H1 (cell line): ENCODE data around the gene BAZ2B. TPM values are rescaled to one million over a fixed set of nuclear protein-coding genes. Genes with fewer than 3 reads are reported as not detected.

Experiments used
- CTCF ChIA-PET: fragments of 300-600 bp; sonication (Branson Sonifier 250); formaldehyde crosslinking; loops from one replicate; lab custom pipeline; 2021; ENCODE audit not compliant: partially characterized antibody; lab: Charles Lee
- POLR2A ChIA-PET: fragments of 300-600 bp; sonication (Branson Sonifier 250); formaldehyde crosslinking; loops from one replicate; lab custom pipeline; 2021; ENCODE audit warnings: inconsistent platforms; ENCODE audit not compliant: partially characterized antibody; lab: Charles Lee
- DNase-seq, 2 experiments: peaks; one replicate each; pipeline versions ENCODE4 v3.0.0 to v3.0.0-alpha.2; 2010 to 2022; ENCODE audit warnings: low spot score in 2 of 2, low read depth in 1 of 2, mixed read lengths in 1 of 2
- FAIRE-seq: peaks from 2 replicates; lab custom pipeline; 2011; peaks lifted over from hg19 to GRCh38; lab: Jason Lieb, UNC
- H2AFZ ChIP-seq: 2 replicates; pipeline ENCODE4 v1.8.1; 2012; ENCODE audit warnings: low read length, inconsistent platforms
- H2AK5ac ChIP-seq: 2 replicates; pipeline ENCODE4 v1.6.1; 2013; ENCODE audit warnings: low read depth, low read length
- H2BK120ac ChIP-seq: replicated peaks from 2 replicates; pipeline ENCODE3; 2013; ENCODE audit warnings: low read depth, low read length, inconsistent platforms
- H2BK12ac ChIP-seq: 2 replicates; pipeline ENCODE4 v1.6.1; 2013; ENCODE audit warnings: low read depth, low read length
- H2BK15ac ChIP-seq: 2 replicates; pipeline ENCODE4 v1.6.1; 2013; ENCODE audit warnings: low read length
- H2BK20ac ChIP-seq: 2 replicates; pipeline ENCODE4 v1.6.1; 2013; ENCODE audit warnings: low read length
- H2BK5ac ChIP-seq: 2 replicates; pipeline ENCODE4 v1.6.1; 2013; ENCODE audit warnings: low read depth, low read length
- H3K14ac ChIP-seq: 2 replicates; pipeline ENCODE4 v1.6.1; 2013; ENCODE audit warnings: inconsistent platforms; ENCODE audit not compliant: insufficient read length
- H3K18ac ChIP-seq: 2 replicates; pipeline ENCODE4 v1.6.1; 2013; ENCODE audit warnings: low read length; ENCODE audit errors: extremely low read depth
- H3K23ac ChIP-seq: 2 replicates; pipeline ENCODE4 v1.6.1; 2013; ENCODE audit warnings: inconsistent platforms; ENCODE audit not compliant: insufficient read length
- H3K23me2 ChIP-seq: 2 replicates; pipeline ENCODE4 v1.6.1; 2013; ENCODE audit warnings: low read depth, low read length
- H3K27ac ChIP-seq: 2 replicates; pipeline ENCODE4 v1.6.1; 2011; ENCODE audit warnings: low read depth, low read length, inconsistent platforms
- H3K27me3 ChIP-seq, 4 experiments: replicated peaks in 1 of 4; 1 replicate in 1 of 4; 2 replicates in 3 of 4; pipeline versions ENCODE4 v1.6.1 to v1.8.1; 2011 to 2013; ENCODE audit warnings: low read length in 3 of 4, mild to moderate bottlenecking in 3 of 4, inconsistent platforms in 2 of 4, mixed read lengths in 2 of 4, moderate library complexity in 1 of 4; ENCODE audit not compliant: control insufficient read depth in 3 of 4, insufficient read depth in 3 of 4; ENCODE audit errors: extremely low read depth in 1 of 4
- H3K36me3 ChIP-seq, 4 experiments: 2 replicates each; pipeline versions ENCODE4 v1.6.1 to v1.8.1; 2011 to 2013; ENCODE audit warnings: mild to moderate bottlenecking in 4 of 4, low read length in 3 of 4, moderate library complexity in 2 of 4, control low read depth in 1 of 4, inconsistent platforms in 1 of 4; ENCODE audit not compliant: insufficient read depth in 4 of 4, control insufficient read depth in 2 of 4
- H3K4ac ChIP-seq: replicated peaks from 2 replicates; pipeline ENCODE3; 2013; ENCODE audit warnings: low read length, low read depth, mixed read lengths, inconsistent platforms; ENCODE audit not compliant: insufficient read length
- H3K4me1 ChIP-seq, 4 experiments: replicated peaks in 1 of 4; 1 replicate in 1 of 4; 2 replicates in 3 of 4; pipeline versions ENCODE4 v1.6.1 to v1.8.1; 2011 to 2013; ENCODE audit warnings: low read length in 3 of 4, inconsistent platforms in 2 of 4, mixed read lengths in 1 of 4; ENCODE audit not compliant: insufficient read depth in 4 of 4, control insufficient read depth in 3 of 4
- H3K4me2 ChIP-seq, 2 experiments: 2 replicates each; pipeline versions ENCODE4 v1.6.1 to v1.8.1; 2011 to 2013; ENCODE audit warnings: low read depth in 2 of 2, low read length in 2 of 2, control low read depth in 1 of 2, inconsistent platforms in 1 of 2, mild to moderate bottlenecking in 1 of 2; ENCODE audit not compliant: insufficient read depth in 1 of 2
- H3K4me3 ChIP-seq, 4 experiments: fragments of 200-600, 300-600 bp in 1 of 4; sonication (generic), shearing (Covaris generic), sonication (Bioruptor Twin) in 1 of 4; 2 replicates each; pipeline versions ENCODE4 v1.5.1 to v1.8.1; 2011 to 2016; ENCODE audit warnings: low read length in 4 of 4, low read depth in 3 of 4, control low read depth in 2 of 4, inconsistent platforms in 2 of 4, mild to moderate bottlenecking in 2 of 4, mixed read lengths in 1 of 4, moderate library complexity in 1 of 4; ENCODE audit not compliant: insufficient read depth in 2 of 4; ENCODE audit errors: extremely low read depth in 1 of 4
- H3K56ac ChIP-seq: replicated peaks from 2 replicates; pipeline ENCODE3; 2013; ENCODE audit warnings: low read depth, mild to moderate bottlenecking, mixed read lengths, low read length, inconsistent platforms; ENCODE audit not compliant: insufficient read length
- H3K79me1 ChIP-seq: 2 replicates; pipeline ENCODE4 v1.6.1; 2013; ENCODE audit warnings: low read depth, low read length, control low read depth
- H3K79me2 ChIP-seq, 2 experiments: 2 replicates each; pipeline versions ENCODE4 v1.6.1 to v1.8.1; 2012 to 2013; ENCODE audit warnings: low read length in 2 of 2, mild to moderate bottlenecking in 2 of 2, inconsistent platforms in 1 of 2; ENCODE audit not compliant: insufficient read depth in 2 of 2, control insufficient read depth in 1 of 2
- H3K9ac ChIP-seq, 4 experiments: replicated peaks in 1 of 4; 1 replicate in 1 of 4; 2 replicates in 3 of 4; pipeline versions ENCODE4 v1.6.1 to v1.8.1; 2011 to 2013; ENCODE audit warnings: low read depth in 3 of 4, low read length in 3 of 4, control low read depth in 2 of 4, mild to moderate bottlenecking in 2 of 4, moderate library complexity in 2 of 4, inconsistent platforms in 1 of 4; ENCODE audit errors: extremely low read depth in 1 of 4
- H3K9me3 ChIP-seq, 2 experiments: 2 replicates each; pipeline versions ENCODE4 v1.6.1 to v1.8.1; 2012 to 2013; ENCODE audit warnings: mild to moderate bottlenecking in 2 of 2, moderate library complexity in 2 of 2, control low read depth in 1 of 2, inconsistent platforms in 1 of 2, low read depth in 1 of 2, low read length in 1 of 2, mixed read lengths in 1 of 2; ENCODE audit not compliant: insufficient read depth in 2 of 2
- H4K20me1 ChIP-seq, 2 experiments: replicated peaks in 1 of 2; 2 replicates each; pipeline versions ENCODE3 to v1.8.1; 2011 to 2013; ENCODE audit warnings: inconsistent platforms in 2 of 2, low read length in 2 of 2, mild to moderate bottlenecking in 1 of 2; ENCODE audit not compliant: insufficient read depth in 2 of 2, control insufficient read depth in 1 of 2
- H4K5ac ChIP-seq: 2 replicates; pipeline ENCODE4 v1.6.1; 2013; ENCODE audit warnings: low read length, low read depth, mixed read lengths, inconsistent platforms; ENCODE audit not compliant: insufficient read length
- H4K8ac ChIP-seq: 2 replicates; pipeline ENCODE4 v1.8.0; 2013; ENCODE audit warnings: mild to moderate bottlenecking, moderate library complexity, low read length, inconsistent platforms; ENCODE audit not compliant: insufficient read depth; ENCODE audit errors: extremely low read depth
- H4K91ac ChIP-seq: replicated peaks from 2 replicates; pipeline ENCODE3; 2013; ENCODE audit warnings: low read length, mixed read lengths, inconsistent platforms; ENCODE audit not compliant: insufficient read length
- ASH2L ChIP-seq: fragments of 200-600, 300-600 bp; sonication (generic); IDR thresholded peaks from one replicate; pipeline ENCODE4 v1.7.1; 2017; ENCODE audit warnings: low read length
- BCL11A ChIP-seq, 2 experiments: IDR thresholded peaks; one replicate each; pipeline ENCODE4 v1.6.1; 2011; ENCODE audit warnings: low read depth in 2 of 2, low read length in 2 of 2, mild to moderate bottlenecking in 2 of 2
- CBX5 ChIP-seq: fragments of 300-800, 300-1000 bp; sonication (generic); IDR thresholded peaks from 2 replicates; pipeline ENCODE4 v1.7.1; 2016; ENCODE audit warnings: antibody characterized with exemption, low read length, low read depth
- CHD2 ChIP-seq: IDR thresholded peaks from 2 replicates; pipeline ENCODE4 v1.6.1; 2012; ENCODE audit warnings: low read length, improper control_type of control experiment
- CREB1 ChIP-seq: IDR thresholded peaks from 2 replicates; pipeline ENCODE4 v1.6.1; 2012; ENCODE audit warnings: inconsistent platforms
- CTBP2 ChIP-seq: IDR thresholded peaks from 2 replicates; pipeline ENCODE4 v1.7.0; 2011; ENCODE audit warnings: borderline replicate concordance, mild to moderate bottlenecking, moderate library complexity, mixed read lengths, low read length; ENCODE audit not compliant: insufficient read depth, insufficient read length
- EP300 ChIP-seq, 2 experiments: IDR thresholded peaks; 1 replicate in 1 of 2; 2 replicates in 1 of 2; pipeline ENCODE4 v1.6.1; 2011 to 2012; ENCODE audit warnings: low read depth in 2 of 2, low read length in 2 of 2, mild to moderate bottlenecking in 2 of 2, borderline replicate concordance in 1 of 2, inconsistent platforms in 1 of 2, moderate library complexity in 1 of 2
- EZH2 ChIP-seq: fragments of 200-600 bp; sonication (generic); IDR thresholded peaks from 2 replicates; pipeline ENCODE4 v1.7.1; 2012; ENCODE audit warnings: low read depth, mild to moderate bottlenecking, moderate library complexity, low read length, inconsistent platforms; ENCODE audit not compliant: severe bottlenecking
- JUND ChIP-seq: IDR thresholded peaks from 2 replicates; pipeline ENCODE4 v1.6.1; 2011; ENCODE audit warnings: mild to moderate bottlenecking, improper control_type of control experiment, low read length
- RAD21 ChIP-seq, 2 experiments: IDR thresholded peaks in 1 of 2; conservative IDR thresholded peaks in 1 of 2; 2 replicates each; pipeline ENCODE4 v1.6.1; 2011; ENCODE audit warnings: low read depth in 2 of 2, low read length in 2 of 2, improper control_type of control experiment in 1 of 2, inconsistent platforms in 1 of 2, mild to moderate bottlenecking in 1 of 2, moderate library complexity in 1 of 2
- SAP30 ChIP-seq: fragments of 300-600 bp; sonication (generic); IDR thresholded peaks from 2 replicates; pipeline ENCODE4 v1.7.1; 2012; ENCODE audit warnings: low read length, moderate library complexity, mild to moderate bottlenecking, inconsistent platforms; ENCODE audit not compliant: insufficient read depth, insufficient replicate concordance
- SIX5 ChIP-seq: IDR thresholded peaks from 2 replicates; pipeline ENCODE4 v1.6.1; 2011; ENCODE audit warnings: mild to moderate bottlenecking, low read depth, low read length
- TAF1 ChIP-seq: IDR thresholded peaks from 2 replicates; pipeline ENCODE4 v1.6.1; 2011; ENCODE audit warnings: mild to moderate bottlenecking, low read depth, low read length
- TCF12 ChIP-seq: IDR thresholded peaks from 2 replicates; pipeline ENCODE4 v1.6.1; 2011; ENCODE audit warnings: low read depth, mild to moderate bottlenecking, low read length
- YY1 ChIP-seq: IDR thresholded peaks from 2 replicates; pipeline ENCODE4 v1.6.1; 2011; ENCODE audit warnings: low read depth, mild to moderate bottlenecking, low read length
- WGBS, 2 experiments: shearing (Covaris generic) in 1 of 2; methylation state at CpG; one replicate each; pipeline versions ENCODE4 v1.1.6 to v1.1.7; 2013 to 2015; ENCODE audit warnings: low lambda C conversion rate in 2 of 2, mixed read lengths in 2 of 2, inconsistent platforms in 1 of 2, low coverage in 1 of 2, missing lambda C conversion rate in 1 of 2; ENCODE audit not compliant: insufficient replicate concordance in 2 of 2, insufficient coverage in 1 of 2, insufficient read length in 1 of 2; ENCODE audit errors: extremely low coverage in 1 of 2, missing lambda C conversion rate in 1 of 2; 5-methylcytosine and 5-hydroxymethylcytosine counted together
- polyA plus RNA-seq, 7 experiments: library from polyadenylated mRNA; depleted of rRNA in 3 of 7; stranded (reverse) in 5 of 7; unstranded in 2 of 7; fragments of >200 nt in 5 of 7; fragments of 200-250 nt in 2 of 7; gene quantifications; 1 replicate in 5 of 7; 2 replicates in 1 of 7; 4 replicates in 1 of 7; pipeline versions ENCODE4 v1.2.1 to v1.2.3, GENCODE V29; 2011 to 2013; ENCODE audit warnings: missing spikeins in 2 of 7, mixed read lengths in 2 of 7
- total RNA-seq: library from RNA; stranded (reverse); fragmentation: NEBNext Ultra II Directional; extraction: Animal tissue kit (Norgen Biotek cat#: 25700); gene quantifications from 2 replicates; pipeline ENCODE4 v1.2.1, GENCODE V29; 2021

BAZ2B gene
- total and polyA plus RNA-seq, 2 of the 8 experiments (the other 6 are each of a cell fraction or from before 2014, with no cell fraction given), result 15.2 to 46.3 TPM

- no peak overlapping the region for H2BK5ac ChIP-seq
- no peak overlapping the region for H2AK5ac ChIP-seq
- DNase-seq (no peak), FAIRE-seq (no peak)
- H4K8ac ChIP-seq, result no peak overlapping the region
- no peak overlapping the region for H3K14ac ChIP-seq
- H3K4me1 ChIP-seq, result no peaks in the 10 kb centered on the region
- no peak overlapping the region for H4K5ac ChIP-seq
- H2BK12ac ChIP-seq, result no peak overlapping the region
- ChIA-PET POLR2A (interaction anchor here (1.5 kb wide), 1 partner anchor 12 kb away, joined by 4 read pairs; no protein-coding TSS in a partner anchor), CTCF (no interaction called here)
- H3K9me3 ChIP-seq, result no peaks in the 10 kb centered on the region; a peak in 1 of 4 replicates
- H2AFZ ChIP-seq, result no peak overlapping the region
- no peaks in the 10 kb centered on the region; a peak in 2 of 4 replicates for H3K79me2 ChIP-seq
- no peak overlapping the region for H3K4me3 ChIP-seq
- no peak overlapping the region for H3K56ac ChIP-seq
- no peak overlapping the region for H3K18ac ChIP-seq
- no peak overlapping the region for H2BK15ac ChIP-seq
- H3K36me3 ChIP-seq, result peaks cover 0 to 11% (median 7%) of the 10 kb centered on the region in 4 experiments; a peak in 2 of 8 replicates
- no peaks in the 10 kb centered on the region for H3K27me3 ChIP-seq
- H3K23me2 ChIP-seq, result no peaks in the 10 kb centered on the region
- peaks cover 0 to 2% of the 10 kb centered on the region in 2 experiments for H4K20me1 ChIP-seq
- H2BK20ac ChIP-seq, result no peak overlapping the region
- no peak overlapping the region for H3K4ac ChIP-seq
- H4K91ac ChIP-seq, result no peak overlapping the region
- 79% methylated on average over 9 of the region's 9 CpGs; no CpG with 5 or more reads in 1 of the 2 experiments for WGBS, 2 experiments
- no peak overlapping the region for H3K23ac ChIP-seq
- H3K79me1 ChIP-seq, result no peaks in the 10 kb centered on the region
- H2BK120ac ChIP-seq, result no peak overlapping the region
- no peak overlapping the region for H3K27ac ChIP-seq
- H3K4me2 ChIP-seq, result no peak overlapping the region
- H3K9ac ChIP-seq, result no peak overlapping the region
- TF ChIP-seq ASH2L (no peak), EZH2 (no peak), JUND (no peak), CHD2 (no peak), RAD21 (IDR thresholded peaks at IDR 0.05 in 1 of 2, conservative IDR thresholded peaks at IDR 0.05 in 1 of 2; ENCODE audit: low read depth in 2 of 2, low read length in 2 of 2) (no peak), SIX5 (no peak), CREB1 (no peak), BCL11A (IDR thresholded peaks at IDR 0.05; ENCODE audit: low read depth in 2 of 2, low read length in 2 of 2) (no peak), CTBP2 (no peak), CBX5 (no peak), EP300 (IDR thresholded peaks at IDR 0.05; ENCODE audit: borderline replicate concordance in 1 of 2, low read depth in 2 of 2, low read length in 2 of 2) (no peak), YY1 (no peak), TCF12 (no peak), TAF1 (no peak), SAP30 (no peak)
These were observed 70.3 kb downstream of the BAZ2B start for GRCh38 chr2:159546039-159546438.
